NCI-H2081 treated with DMSO at 0.1 percent for 48 hours (cell line): ENCODE results near the gene SH3GL1.

Experiments used
- DNase-seq: peaks from one replicate; lab custom pipeline; 2025; lab: John Stamatoyannopoulos, UW

Gene SH3GL1

DNA sequence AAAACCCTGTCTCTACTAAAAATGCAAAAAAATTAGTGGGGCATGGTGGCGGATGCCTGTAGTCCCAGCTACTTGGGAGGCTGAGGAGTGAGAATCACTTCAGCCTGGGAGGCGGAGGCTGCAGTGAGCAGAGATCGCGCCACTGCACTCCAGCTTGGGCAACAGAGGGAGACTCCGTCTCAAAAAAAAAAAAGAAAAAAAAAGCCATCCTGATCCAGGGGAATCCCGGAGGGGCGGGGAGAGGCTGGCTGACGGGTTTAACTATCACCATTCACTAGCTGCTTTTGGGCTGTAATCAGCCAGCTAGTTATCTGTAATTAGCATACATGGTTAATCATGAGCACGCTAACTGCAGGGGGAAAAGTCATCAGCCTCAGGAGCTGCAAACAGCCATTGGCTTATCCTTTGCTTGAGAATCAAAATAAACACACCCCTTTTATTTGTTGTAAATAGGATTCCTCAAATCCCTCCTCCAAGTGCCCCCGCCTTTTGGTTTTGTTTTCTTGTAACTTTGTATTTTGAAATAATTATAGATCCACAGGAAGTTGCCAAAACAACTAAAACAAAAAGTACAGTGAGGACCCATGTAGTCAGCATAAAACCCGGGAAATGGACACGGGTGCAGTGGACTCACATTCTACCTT lies 86.4 kb downstream of the SH3GL1 start:
- DNase-seq, result no peak
